ENCODE results near the gene PKP2.

- TF ChIP-seq, protein P1, sequence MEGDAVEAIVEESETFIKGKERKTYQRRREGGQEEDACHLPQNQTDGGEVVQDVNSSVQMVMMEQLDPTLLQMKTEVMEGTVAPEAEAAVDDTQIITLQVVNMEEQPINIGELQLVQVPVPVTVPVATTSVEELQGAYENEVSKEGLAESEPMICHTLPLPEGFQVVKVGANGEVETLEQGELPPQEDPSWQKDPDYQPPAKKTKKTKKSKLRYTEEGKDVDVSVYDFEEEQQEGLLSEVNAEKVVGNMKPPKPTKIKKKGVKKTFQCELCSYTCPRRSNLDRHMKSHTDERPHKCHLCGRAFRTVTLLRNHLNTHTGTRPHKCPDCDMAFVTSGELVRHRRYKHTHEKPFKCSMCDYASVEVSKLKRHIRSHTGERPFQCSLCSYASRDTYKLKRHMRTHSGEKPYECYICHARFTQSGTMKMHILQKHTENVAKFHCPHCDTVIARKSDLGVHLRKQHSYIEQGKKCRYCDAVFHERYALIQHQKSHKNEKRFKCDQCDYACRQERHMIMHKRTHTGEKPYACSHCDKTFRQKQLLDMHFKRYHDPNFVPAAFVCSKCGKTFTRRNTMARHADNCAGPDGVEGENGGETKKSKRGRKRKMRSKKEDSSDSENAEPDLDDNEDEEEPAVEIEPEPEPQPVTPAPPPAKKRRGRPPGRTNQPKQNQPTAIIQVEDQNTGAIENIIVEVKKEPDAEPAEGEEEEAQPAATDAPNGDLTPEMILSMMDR (IDR thresholded peaks at IDR 0.05), result no peak
- no peak for TF ChIP-seq POLR2A (IDR thresholded peaks at IDR 0.05)
These were observed 111.0 kb downstream of the PKP2 start for GRCh38 chr12:32785557-32785956.

Data from uterus (tissue), 2 donors.